ENCODE data around the gene FYN.

DNA sequence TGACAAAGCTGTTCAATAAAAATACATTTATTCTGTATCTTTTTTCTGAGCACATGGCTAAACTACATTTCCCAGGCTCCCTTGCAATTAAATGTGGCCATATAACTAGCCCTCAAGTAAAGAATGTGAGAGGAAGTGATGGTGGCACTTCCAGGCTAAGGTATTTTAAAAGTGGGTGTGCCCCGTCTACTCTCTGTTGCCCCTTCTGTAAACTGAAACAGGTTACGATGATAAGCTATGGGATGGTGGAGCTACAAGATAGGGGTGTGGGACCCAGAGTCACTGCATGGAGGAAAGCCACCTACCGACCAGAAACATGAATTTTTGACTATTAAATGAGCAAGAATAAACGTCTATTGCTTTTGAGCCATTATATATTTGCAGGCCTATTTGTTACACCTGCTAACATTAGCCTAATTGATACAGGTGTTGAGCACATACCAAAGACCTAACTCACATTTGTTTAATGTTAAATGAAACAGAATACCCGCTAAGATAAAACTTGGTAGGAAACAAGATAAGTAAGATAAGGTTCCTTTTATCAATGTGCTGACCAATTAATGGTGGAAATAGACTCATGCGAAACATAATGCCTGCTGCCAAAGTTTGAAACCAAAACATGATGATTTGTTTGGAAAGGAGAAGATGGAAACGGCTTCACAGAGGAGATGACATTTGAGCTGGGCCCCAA is 3.1 kb downstream of the FYN start:
- TF ChIP-seq CTBP1 (IDR thresholded peaks at IDR 0.05; ENCODE audit: borderline replicate concordance) (no peak), BRF1 (IDR thresholded peaks at IDR 0.05; ENCODE audit: borderline replicate concordance, extremely low read depth, insufficient read length) (no peak), GABPA (tag; conservative IDR thresholded peaks at IDR 0.05; ENCODE audit: low read depth) (no peak), HDAC6 (IDR thresholded peaks at IDR 0.05; ENCODE audit: low read depth, low read length) (no peak), HNRNPUL1 (IDR thresholded peaks at IDR 0.05; ENCODE audit: low read length) (no peak)

All from K562 (cell line).